Endothelial cell of hepatic sinusoid (primary cell): ENCODE results near the gene CTNNB1.
"Not testable (repeated sequence)": the region's sequence is repeated elsewhere in the genome, so short reads cannot be mapped to it uniquely, and the experiment has no call there.

Experiments
- in situ Hi-C: cut with HindIII; loops from 2 replicates; pipeline ENCODE4 v1.10.0; 2017; ENCODE audit warnings: low sequenced_read_pairs

The CTNNB1 gene

GRCh38 chr3:41248525-41248924 is 49.2 kb downstream of the CTNNB1 start:
- in situ Hi-C loops, result no loop called here

- in situ Hi-C loops, result no loop called here
Observed at GRCh38 chr3:41249318-41249717, 50.0 kb downstream of the CTNNB1 start.

- in situ Hi-C loops, result no loop called here
Observed at GRCh38 chr3:41250825-41251224, 51.5 kb downstream of the CTNNB1 start.

- in situ Hi-C loops, result no loop called here
Observed at GRCh38 chr3:41251593-41251992, 52.3 kb downstream of the CTNNB1 start.

GRCh38 chr3:41258239-41258800 is 59.0 kb downstream of the CTNNB1 start:
- in situ Hi-C loops, result no loop called here

GRCh38 chr3:41259449-41260062 is 60.3 kb downstream of the CTNNB1 start:
- in situ Hi-C loops, result no loop called here

- in situ Hi-C loops, result no loop called here
Observed at GRCh38 chr3:41260063-41260450, 60.8 kb downstream of the CTNNB1 start.

- in situ Hi-C loops, result no loop called here
Observed at GRCh38 chr3:41265011-41265545, 65.8 kb downstream of the CTNNB1 start.

- in situ Hi-C loops, result no loop called here
Observed at GRCh38 chr3:41265823-41266273, 66.5 kb downstream of the CTNNB1 start.

GRCh38 chr3:41267975-41268640 is 68.8 kb downstream of the CTNNB1 start:
- in situ Hi-C loops, result no loop called here

GRCh38 chr3:41272667-41273066 is 73.4 kb downstream of the CTNNB1 start:
- in situ Hi-C loops, result no loop called here

- in situ Hi-C loops, result no loop called here
Observed at GRCh38 chr3:41274944-41275668, 75.8 kb downstream of the CTNNB1 start.

- in situ Hi-C loops, result no loop called here
Observed at GRCh38 chr3:41276191-41276590, 76.9 kb downstream of the CTNNB1 start.

- in situ Hi-C loops, result no loop called here
Observed at GRCh38 chr3:41277790-41278465, 78.6 kb downstream of the CTNNB1 start.

- in situ Hi-C loops, result not testable (repeated sequence)
Observed at GRCh38 chr3:41284934-41285333, 85.6 kb downstream of the CTNNB1 start.

GRCh38 chr3:41286305-41286704 is 87.0 kb downstream of the CTNNB1 start:
- in situ Hi-C loops, result no loop called here

GRCh38 chr3:41288785-41289184 is 89.5 kb downstream of the CTNNB1 start:
- in situ Hi-C loops, result no loop called here
